Activated T-cell treated with anti-CD3 and anti-CD28 coated beads, Interleukin-2, amount 50 U/mL, for 48 hours (primary cell): Measurements from ENCODE around the gene PLCXD1.
"Not testable (repeated sequence)": the region's sequence is repeated elsewhere in the genome, so short reads cannot be mapped to it uniquely, and the experiment has no call there.

Source experiments
- DNase-seq, 2 experiments: peaks; one replicate each; pipeline ENCODE4 v3.0.0-alpha.2; 2020

Gene PLCXD1

DNA sequence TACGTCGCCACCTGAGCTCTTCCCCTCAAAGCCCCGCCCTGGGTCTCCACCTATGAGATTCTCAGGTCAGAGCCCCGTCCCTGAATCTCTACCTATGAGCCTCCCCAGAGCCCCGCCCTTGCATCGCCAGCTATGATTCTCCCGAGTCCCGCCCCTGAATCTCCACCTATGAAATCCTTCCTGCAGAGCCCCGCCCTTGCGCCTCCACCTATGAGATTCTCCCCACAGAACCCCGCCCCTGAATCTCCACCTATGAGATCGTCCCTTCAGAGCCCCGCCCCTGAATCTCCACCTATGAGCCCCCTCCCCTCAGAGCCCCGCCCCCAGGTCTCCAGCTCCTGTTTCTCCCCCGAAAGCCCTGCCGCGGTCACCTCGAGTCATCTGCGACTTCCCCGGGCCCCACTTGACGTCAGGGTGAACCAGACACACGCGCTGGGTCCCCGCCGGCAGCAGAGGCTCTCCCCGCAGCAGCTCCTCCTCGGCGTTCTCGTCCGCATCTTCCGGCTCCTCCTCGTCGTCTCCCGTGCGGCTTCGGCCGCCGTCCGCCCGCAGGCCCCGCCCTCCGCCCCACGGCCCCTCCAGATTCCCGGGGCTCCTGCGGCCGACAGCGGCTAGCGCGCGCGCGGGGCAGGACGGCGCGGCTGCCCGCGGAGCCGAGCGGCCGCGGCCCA, 37.0 kb downstream of the PLCXD1 start:
- peak; percentile 98 for DNase-seq

DNA sequence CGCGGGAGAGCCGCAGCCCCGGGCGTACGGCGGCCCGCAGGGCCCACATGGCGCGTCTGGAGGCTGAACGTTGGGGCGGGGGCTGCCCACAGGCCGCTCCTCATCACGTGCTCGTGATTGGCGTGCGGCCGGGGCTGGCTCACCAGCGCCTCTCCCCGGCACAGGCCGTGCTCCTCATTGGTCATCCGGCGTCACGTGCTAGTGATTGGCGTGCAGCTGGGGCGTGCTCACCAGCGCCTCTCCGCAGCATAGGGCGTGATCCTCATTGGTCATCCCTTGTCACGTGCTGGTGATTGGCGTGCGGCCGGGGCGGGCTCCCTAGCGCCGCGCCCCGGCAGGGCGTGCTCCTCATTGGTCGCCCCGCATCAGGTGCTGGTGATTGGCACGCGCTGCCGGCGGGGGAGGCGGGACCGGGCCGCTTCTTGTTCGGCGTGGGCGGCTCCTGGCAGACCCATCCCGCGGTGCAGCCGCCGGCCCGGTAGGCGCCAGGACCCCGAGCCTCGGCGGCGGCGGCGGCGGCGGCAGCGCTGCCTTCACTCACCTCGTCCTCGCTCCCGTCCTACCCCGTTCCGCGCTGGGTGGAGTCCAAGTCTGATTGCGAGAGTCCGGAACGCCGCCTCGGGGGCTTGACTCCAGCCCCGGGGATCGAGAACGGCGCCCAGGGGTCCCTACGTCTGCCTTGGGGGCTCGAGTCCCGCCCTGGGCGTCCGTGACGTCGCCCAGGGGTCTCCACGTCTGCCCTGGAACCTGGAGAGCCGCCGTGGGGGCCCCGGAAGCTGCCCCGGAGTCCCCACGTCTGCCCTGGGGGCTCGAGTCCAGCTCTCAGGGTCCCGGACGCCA, 37.8 kb downstream of the PLCXD1 start, which contains the start of gene GTPBP6:
Gene GTPBP6, minus strand, starts transcription at position 58 of the 840 bp plus-strand sequence. Its CDS starts 9 bp downstream, at position 49.
- DNase-seq = peak; percentile 97 to 98

DNA sequence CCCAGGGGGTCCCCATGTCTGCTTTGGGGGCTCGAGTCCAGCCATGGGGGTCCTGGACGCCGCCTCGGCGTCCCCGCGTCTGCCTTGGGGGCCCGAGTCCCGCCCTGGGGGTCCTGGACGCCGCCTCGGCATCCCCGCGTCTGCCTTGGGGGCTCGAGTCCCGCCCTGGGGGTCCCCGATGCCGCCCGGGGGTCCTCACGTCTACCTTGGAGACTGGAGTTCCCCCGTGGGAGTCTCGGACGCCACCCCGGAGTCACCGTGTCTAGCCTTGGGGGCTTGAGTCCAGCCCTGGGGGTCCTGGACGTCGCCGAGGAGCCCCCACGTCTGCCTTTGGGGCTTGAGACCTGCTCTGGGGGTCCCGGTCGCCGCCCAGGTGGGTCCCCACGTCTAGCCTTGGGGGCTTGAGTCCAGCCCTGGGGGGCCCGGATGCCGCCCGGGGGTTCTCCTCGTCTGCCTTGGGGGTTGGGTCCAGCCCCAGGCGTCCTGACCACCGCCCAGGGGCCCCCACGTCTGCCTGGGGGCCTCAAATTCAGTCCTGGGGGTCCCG, 38.5 kb downstream of the PLCXD1 start:
- peak in 1 of 2 experiments; percentile 39 for DNase-seq

DNA sequence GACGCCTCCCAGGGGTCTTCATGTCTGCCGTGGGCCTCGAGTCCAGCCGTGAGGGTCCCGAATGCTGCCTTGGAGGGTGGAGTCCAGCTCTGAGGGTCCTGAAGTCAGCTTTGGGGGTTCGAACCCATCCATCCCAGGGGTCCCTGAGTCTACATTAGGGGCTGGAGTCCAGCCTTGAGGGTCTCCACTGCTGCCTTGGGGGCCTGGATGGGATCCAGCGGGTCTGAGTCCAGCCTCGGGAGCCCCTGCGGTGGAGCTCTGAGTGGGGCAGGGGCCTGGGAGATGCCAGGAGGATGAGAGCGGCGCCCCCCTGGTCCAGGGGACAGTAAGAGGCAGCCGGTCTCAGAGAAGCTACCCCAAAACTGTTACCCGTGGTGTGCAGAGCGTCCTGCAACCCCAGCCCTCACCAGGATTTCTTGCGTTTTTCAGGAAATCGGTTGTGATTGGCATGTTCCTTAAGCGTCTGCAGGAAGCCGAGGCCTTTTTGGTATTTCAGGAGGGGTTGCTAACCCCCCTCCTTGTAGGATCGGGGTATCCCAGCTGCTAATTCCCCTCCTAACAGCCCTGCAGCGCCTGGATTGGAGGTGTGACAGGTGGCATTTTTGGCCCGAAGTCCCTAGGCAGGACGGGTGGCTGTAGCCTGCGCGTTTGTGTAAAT, 39.1 kb downstream of the PLCXD1 start:
- no peak for DNase-seq

DNA sequence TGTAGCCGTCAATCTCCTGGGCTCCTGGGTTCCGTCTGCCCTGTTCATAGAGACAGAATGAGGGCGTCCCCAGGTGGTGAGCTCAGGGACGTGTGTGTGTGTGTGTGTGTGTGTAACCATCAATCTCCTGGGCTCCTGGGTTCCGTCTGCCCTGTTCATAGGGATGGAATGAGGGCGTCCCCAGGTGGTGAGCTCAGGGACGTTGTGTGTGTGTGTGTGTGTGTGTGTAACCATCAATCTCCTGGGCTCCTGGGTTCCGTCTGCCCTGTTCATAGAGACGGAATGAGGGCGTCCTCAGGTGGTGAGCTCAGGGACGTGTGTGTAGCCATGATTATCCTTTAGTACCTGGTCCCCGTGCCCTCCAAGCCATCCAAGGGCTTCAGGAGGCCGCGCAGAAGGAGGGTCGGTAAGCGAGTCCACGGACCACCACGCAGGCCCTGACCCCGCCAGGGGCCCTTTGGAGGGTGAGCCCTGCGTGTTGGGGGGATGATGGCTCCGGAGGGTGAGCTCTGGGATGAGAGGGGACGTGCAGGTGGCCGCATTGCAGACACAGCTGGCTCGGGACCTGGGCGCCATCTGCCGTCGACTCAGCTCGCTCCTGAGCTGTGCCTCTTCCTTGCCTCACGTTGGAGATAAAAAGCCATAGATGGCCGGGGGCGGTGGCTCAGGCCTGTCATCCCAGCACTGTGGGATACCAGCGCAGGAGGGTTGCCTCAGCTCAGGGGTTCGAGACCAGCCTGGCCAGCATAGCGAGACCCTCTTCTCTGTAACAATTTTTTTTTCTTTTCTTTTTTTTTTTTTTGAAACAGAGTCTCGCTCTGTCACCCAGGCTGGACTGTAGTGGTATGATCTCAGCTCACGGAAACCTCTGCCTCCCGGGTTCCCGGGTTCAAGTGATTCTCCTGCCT, 42.8 kb downstream of the PLCXD1 start:
- no peak for DNase-seq

DNA sequence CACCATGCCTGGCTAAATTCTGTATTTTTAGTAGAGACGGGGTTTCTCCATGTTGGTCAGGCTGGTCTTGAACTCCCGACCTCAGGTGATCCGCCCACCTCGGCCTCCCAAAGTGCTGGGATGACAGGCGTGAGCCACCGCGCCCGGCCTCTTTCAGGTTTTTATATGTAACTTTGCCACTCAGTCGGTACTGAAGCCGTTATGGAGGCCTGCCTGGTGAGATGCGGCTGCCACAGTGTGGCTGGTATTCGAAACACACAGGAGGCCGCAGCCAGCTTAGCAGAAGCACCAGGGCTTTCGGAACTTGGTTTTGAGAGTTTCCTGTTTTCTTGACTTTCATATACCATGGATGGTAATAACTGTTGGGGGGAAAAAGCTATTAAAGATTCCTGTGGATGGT, 43.5 kb downstream of the PLCXD1 start:
- DNase-seq = not testable (repeated sequence)

DNA sequence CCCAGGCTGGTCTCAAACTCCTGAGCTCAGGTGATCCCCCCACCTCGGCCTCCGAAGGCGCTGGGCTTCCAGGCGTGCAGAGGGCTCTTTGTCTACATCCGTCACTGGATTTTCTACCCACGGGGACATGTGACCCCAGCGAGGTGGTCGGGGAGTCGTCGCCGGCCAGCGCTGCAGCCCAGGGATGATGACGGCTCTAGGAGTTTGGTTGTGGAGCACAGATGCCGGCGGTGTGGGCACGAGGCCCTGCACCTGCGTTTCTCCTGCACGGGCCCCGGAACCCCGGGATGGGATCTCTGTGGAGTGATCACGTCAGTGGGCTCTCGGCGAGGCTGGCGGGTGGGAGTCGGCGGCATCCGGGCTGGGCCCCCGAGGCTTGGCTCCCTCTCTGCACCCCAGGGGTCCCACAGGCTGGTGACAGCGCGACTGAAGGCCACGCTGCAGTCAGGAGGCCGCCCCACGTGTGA, 46.5 kb downstream of the PLCXD1 start:
- no peak for DNase-seq

DNA sequence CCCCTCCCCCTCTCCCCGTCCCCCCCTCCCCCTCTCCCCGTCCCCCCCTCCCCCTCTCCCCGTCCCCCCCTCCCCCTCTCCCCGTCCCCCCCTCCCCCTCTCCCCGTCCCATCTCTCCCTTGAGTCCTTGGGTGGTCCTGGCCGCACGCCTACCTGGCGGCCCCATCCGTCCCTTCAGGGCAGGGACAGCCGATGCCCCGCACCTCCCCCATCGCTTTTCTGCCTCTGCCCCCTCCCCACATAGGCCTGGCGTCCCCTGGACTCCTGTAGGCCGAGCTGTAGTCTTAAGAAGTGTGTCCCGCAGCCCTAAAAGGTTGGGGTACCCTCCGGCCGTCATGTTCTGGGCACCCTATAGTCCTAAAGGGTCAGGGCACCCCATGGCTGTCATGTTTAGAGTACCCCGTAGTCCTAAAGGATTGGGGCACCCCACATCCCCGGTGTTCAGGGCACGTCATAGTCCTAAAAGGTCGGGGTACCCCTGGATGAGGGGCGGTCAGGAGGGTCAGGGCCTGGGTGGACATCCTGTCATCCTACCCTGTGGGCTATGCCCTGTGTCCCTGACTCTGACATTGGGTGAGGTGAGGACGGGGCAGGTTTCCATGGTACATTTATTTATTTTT, 48.2 kb downstream of the PLCXD1 start:
- DNase-seq = no peak

DNA sequence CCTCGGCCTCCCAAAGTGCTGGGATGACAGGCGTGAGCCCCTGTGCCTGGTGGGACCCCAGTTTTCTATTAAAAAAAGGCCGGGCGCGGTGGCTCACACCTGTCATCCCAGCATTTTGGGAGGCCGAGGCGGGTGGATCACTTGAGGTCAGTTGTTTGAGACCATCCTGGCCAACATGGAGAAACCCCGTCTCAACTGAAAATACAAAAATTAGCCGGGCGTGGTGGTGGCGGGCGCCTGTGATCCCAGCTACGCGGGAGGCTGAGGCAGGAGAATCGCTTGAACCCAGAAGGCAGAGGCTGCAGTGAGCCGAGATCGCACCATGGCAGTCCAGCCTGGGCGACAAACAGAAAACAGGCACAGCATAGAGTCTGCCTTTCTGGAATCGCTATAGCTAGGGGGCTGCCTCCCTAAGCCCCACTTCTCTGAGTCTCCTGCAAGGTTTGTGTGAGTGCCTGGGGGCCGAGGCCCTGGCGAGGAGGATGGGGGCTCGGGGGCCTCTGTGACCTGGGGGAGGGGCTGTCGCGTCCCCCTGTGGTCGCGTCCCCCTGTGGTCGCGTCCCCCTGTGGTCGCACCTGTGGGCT, 49.1 kb downstream of the PLCXD1 start:
- DNase-seq = not testable (repeated sequence)

DNA sequence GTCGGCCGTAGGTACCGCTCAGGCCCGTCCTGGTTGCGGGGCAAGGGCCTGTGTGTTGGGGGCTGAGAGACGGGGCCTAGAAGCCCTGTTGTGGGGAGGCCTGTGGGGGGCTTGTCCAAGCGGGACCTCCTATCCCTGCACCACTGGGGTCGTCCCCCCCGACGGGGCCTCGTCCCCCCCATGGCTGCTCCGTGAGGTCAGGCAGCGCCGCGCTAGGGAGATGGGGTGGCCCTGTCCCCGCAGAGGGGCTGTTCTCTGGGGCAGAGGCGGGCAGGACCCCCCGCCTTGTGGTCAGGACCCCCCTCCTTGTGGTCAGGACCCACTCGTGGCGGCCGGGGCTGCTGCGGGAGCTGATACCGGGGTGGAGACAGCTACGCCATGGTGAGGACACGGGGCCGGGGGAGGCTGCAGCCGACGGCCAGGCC, 49.6 kb downstream of the PLCXD1 start:
- no peak for DNase-seq

DNA sequence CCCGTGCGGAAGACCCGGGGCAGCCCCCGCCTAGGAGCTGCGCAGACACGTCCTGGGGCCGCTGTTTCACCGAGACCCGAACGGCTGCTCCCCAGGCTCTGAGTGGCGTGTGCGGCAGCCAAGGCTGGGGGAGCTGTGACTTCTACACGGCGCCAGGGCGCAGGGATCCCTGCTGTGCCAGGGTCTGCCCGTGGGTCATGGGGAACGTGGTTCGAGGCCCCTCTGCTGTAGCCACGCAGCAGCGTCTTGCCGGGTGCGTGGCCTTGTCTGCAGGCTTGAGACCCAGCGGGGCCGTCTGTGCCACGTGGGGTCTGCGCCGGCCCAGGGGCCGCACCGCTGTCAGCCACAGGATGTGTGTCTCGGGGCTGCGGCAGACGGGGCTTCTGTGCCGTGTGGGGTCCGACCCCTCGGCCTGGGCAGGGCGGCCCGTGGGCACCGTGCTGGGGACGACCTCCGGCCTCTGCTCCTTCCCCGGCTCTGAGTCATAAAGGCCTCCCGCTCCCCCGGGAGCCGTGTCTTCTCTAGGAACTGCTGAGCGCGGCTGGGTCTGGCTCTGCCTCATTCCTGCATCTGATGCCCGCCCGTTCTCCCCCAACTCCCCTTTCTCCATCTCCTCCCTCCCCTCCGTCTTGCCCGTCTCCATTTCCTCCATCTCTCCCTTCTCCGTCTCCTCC, 50.1 kb downstream of the PLCXD1 start:
- DNase-seq = no peak

DNA sequence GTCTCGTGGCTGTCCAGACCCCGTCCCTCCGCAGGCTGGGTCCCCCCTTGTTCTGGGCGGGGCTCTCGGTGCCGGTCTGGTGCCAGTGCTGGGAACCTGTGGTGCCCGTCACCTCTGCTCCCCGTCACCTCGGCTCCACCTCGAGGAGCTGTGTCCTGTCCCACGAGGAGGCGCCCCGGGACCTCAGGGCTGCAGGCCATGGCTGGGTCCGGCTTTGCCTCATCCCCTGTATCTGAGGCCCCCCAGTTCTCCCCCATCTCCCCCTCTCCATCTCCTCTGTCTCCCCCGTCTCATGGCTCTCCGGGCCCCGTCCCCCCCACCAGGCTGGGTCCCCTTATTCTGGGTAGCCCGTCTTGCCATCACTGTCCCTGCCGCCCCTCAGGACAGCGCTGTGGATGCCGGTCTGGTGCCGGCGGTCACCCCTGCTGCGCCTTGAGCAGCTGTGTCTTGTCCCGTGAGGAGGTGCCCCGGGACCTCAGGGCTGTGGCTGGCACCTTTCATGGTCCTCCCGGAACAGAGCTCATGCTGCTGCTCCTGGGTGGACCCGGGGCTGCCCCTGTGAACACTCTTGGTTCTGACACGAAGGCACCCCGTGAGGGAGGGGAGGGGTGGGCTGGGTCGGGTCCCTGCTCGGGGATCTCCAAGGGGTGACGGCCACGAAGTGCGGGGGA, 50.8 kb downstream of the PLCXD1 start:
- DNase-seq = no peak

DNA sequence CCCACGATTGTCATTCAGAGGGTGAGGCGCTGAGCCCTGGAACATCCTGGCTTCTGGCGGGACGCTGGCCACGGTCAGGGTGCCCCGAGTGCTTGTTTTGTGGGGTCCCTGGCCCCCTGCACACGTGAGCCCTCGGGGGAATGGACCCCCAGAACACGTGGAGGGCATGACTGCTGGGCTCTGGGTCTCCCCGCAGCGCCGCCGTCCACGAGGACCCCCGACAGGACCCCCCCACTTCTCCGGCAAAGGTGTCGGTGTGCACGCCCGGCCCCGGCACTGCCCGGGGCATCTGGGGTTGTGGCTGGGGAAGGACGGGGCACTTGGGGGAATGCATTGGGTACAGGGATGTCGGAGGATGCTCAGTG, 51.3 kb downstream of the PLCXD1 start:
- no peak for DNase-seq

DNA sequence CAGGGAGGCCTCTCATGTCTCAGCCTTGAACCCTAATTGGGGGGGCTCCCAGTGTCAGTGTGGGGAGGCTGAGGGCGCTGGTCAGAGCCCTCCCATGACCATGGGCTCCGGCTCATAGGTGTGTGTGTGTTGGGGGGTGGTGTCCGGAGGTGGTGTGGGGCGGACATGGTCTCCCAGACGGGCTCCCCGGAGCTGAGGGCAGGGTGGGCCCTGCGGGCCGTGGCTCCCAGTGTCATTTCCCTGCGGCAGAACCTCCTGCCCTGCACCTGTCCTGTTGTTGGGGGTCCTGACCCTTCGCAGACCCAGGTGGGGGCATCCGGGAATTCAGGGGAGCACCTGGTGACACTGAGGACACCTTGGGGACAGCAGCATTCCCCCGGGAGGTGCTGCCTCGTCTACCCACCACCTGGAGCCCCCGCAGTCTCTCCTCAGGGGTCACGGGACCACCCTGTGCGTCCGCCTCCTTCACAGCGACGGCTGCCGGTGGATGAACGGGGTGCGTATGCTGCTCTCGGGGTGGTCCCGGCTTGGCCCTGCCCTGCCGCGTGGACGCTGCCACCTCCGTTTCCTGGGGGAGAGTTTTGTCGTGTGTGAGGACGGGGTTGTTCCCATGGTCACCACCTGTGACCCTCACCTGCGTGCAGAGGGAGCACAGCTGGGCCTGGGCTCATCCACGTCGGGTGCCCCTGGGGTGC, 51.9 kb downstream of the PLCXD1 start:
- no peak for DNase-seq

DNA sequence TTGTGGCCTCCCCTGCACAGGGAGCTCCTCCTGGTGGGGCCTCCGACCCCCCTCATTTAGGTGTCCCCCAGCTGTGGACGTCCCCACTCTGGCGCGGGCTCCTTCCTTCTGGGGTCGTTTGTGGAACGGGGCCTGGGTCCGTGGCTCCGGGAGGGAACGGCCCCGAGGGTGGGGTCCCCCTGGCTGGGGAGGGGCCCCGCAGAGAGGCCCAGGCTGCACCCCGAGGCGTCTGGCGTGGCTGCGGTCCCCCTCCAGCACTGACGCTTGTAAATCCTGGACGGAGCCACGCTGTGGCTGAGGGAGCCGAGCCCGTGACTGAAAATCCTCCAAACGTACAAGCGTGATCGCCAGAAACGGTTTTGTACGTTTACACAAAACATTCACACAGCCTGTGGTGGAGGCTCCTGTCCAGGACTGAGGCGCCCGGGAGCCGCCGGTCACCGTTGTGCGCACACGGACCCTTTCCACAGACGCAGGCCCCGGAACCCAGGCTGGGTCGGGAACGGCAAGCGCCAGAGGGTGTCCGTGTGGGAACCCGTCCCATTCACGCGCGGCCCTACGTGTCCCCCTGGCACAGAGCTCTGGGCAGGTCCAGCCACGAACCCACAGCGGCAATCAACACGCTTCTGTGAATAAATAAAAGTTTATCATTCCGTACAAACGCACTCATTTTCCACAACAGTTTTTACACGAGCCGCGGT, 52.6 kb downstream of the PLCXD1 start:
- DNase-seq = no peak

DNA sequence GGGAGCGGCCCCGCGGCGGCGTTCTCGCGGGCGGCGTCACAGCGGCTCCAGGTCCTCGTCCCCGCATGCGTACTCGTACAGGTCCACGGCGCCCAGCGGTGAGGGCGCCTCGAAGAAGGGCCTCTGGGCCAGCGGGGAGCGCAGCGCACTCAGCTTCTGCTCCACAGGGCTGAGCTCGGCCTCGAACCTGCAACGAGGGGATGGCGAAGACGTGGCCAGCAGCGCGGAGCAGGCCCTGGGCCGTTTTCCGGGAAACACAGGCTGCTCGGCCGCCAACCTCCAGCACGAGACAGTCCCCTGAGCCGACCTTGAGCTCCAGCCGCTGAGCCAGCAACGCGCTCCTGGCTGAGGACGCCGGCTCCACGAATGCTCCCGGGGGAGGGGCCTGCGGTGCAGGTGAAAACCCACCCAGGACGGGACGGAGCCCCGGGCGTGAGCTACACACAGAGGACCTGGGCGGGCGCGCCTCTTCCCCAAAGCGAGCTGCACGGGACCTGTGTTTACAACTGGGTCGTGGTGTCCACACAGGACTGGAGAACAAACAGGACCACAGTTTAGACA, 53.2 kb downstream of the PLCXD1 start:
- no peak for DNase-seq

DNA sequence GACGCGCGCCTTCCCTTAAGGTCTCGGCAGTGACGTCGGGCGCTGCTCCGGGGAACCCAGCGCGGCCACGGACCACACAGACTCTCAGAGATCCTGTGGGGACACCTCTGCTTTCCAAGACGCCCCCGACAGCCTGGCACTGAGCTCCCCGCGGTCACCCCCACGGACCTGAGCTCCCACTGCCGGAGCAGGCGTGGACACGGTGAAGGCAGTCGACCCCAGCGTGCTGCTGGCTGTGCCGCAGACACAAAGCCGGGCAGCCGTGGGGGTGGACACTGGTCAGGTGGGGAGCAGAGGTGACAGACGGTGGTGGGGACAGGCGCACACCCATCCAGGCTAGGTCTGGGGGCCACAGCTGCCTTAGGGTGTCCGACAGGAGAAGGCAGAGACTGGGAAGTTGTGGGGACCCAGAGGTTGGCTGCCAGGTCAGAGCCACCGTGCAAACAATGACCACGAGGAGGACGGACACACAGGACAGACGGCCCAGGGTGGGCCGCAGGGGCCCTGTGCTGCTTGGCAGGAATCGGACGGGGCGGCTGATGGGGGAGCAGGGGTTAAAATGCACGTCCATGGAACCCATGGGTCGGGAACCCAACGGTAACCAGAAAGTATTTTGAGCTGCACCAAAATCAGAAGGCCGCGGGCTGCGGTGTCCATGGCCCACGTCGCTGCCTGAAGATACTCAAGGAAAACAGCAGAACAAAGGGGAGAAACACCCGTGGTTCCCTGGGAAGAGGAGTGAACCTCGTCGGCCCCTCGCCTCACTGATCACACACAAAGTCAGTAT, 54.0 kb downstream of the PLCXD1 start:
- no peak for DNase-seq

DNA sequence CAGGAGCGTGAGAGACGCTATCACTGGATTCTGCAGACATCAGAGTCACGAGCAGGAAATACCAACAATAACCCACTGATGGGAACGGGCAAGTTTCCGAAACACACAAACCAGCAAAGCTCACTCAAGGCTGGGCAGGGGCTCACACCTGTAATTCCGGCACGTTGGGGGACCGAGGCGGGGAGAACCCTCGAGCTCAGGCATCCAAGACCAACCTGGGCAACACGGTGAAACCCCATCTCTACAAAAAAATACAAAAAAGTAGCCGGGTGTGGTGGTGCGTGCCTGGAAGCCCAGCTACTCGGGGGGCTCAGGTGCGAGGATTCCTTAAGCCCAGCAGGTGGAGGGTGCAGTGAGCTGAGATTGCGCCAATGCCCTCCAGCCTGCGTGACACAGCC, 54.6 kb downstream of the PLCXD1 start:
- no peak for DNase-seq
